GM19463 (cell line): ENCODE data around the gene PRDM16.

Experiments
- ATAC-seq: cut with Tn5 transposase; IDR thresholded peaks from one replicate; pipeline ENCODE4 v1.9.1; 2021; ENCODE audit warnings: mild to moderate bottlenecking, moderate library complexity; ENCODE audit not compliant: unreplicated experiment

Gene PRDM16

DNA sequence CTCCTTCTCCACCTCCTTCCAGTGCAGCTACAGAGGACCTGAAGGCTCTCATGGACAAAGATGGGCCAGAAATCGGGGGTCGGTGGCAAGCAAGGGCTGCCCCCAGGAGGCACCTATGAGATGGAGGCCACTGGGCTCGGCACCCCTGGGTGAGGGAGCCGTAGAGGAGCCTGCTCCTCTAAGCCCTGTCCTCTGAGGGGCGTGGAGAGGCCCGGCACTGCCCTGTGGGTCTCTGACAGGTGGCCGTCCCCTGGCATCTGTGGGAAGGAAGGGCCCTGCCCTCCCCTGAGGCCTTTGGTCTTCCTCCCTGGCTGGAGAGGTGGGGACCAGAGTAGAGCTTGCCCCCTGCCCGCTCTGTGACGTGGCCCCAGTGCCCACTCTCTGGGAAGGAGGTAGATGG lies 30.9 kb downstream of the PRDM16 start:
- ATAC-seq, result no peak

DNA sequence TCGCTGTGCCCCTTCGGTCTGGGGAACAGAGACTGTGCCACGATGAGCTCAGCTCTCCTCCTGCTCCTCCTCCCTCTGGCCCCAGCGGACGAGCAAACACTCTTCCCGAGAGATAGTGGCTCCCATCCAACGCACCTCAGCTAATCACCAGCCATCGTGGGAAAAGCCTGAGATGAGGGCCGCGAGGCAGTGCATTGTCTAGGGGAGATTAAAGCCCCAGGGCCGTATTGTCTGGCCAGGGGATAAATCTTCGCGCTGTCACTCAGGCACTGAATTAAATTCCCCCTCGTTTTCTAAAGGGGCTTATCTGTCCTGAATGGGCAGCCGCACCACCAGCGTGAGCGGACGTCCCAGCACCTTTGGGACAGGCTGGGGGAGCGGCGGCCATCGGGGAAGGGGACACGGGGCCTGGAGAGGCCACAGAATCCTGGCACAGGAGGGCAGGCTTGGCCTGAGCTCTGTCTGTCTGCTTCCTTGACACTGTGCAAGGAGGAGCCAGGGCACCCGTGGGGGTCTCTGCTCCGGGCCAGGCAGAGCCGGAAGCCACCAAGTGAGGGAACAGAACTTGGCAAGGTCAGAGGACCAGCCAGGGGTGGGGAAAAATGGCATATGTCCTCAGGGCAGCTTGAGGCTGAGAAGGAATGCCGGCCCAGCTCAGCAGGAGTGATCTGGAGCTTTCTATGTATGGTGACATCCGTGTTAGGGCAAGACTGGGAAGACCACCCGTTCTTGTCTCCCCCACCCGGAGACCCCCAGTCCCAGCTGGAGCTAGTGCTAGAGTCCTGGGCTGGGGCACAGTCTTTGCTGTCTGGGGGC lies 32.3 kb downstream of the PRDM16 start:
- no peak for ATAC-seq

DNA sequence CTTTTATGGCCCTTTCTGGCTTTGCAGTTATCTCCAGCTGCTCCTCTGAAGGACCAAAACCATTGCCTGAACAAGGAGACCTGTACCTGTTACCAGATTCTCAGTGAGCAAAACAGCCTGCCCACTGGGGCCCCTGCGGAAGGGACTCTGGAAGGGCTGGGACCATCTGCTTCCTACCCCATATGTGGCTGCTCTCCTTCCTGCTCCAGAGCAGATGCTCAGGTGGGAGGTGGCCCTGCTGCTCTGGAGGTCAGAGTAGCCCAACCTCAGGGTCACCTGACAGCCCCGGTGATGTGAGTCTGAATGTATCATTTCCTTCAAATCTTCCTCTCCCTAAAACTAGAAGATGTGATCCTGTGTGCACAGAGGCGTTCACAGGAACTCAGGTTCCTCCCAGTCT lies 33.6 kb downstream of the PRDM16 start:
- ATAC-seq, result no peak

DNA sequence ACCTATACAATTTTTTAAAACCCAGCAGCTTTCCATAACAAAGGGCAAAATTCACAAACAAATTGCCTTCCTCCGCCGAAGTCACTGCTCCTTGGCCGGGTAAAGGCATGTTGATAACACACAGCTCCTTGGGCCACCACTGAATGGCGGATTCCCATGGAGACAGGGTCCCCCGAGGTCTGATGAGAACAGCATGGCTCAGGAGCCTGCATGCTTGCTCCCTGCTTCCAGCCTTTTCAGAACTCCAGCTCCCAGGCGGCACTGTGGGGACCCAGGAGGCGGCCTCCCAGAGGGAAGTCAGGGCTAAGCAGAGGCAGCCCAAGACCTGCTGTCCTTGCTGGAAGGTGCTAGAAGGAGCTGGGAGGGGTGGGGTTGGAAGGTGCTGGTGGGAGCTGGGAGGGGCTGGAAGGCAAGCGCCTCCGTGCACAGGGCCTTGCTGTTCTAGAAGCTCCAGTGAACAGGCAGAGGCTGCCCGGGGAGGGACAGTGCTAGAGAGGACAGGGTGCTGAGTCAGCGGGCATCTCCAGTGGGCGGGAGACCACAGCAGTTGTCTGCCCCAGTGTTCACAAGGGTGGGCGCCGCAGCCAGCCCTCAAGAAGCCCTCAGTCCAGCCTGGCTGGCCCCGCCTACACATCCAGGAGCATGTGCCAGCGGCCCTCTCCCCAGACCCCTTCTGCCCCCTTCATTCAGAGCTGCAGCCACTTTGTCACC lies 35.1 kb downstream of the PRDM16 start:
- no peak for ATAC-seq

DNA sequence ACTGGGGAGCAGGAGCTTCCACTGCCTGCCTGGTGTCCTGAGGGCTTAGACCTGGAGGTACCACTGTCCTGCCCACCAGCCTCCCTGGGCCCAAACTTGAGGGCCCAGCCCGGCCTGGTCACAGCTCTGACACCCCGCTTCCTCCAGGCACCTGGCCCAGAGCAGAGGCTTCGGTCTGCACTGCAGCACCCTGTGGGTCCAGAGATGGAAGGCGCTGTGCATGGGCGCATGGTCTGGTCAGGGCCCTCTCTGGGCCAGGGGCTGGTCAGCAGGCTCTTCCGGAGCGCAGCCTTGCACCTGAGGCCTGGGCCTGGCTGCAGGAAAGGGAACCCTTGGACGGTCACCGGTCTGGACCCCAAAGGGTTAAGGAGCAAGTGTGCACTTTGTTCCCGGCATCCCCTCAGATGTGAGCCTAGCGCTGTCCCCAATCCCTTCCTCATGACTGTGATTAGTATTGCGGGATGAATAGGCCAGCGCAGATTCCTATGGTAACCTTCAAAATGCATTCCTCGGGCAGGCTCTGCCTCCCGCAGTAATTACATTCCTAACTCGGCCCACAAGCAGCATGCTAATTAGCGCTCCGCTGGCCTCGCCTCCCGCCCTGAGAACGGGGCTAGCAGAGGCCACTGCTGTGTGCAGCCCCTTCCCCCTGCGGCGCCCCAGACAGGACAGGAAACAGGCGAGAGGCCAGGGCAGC lies 36.3 kb downstream of the PRDM16 start:
- no peak for ATAC-seq

DNA sequence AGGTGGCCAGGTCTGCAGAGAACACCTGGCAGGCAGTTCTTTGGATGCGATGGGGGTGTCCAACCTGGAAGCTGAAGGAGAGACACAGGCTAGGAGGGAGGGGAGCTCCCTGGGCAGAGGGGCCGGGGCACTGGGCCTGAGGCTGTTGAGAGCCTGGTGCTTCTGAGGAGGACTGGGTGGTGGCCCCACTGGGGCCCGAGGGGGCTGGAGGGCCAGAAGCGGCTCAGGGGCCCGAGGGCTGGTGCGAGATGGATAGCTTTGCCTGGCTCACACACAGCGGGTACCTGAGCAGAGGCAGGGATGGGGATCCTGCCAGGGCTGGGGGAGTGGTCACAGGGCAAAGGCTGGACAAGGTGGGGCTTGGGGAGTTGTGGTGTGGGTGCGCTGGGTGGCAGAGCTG lies 37.2 kb downstream of the PRDM16 start:
- ATAC-seq, result no peak

DNA sequence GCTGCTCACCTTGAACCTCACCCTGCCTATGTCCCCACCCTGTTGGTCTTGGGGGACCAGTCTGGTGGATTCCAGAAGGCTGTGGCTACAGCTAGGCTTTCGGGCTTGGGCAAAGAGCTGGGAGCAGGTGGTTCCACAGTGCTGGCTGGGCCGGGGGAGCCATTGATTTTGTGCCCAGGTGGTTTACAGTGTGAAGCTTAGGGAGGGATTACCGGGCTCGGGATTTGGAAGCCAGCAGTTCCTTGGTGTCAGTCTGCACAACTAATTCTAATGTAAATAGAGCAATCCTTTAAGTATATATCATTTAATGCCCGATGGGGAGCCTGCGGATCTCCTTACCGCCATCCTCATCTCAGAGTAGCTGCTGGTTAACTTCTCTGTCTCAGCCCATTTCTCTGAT lies 38.2 kb downstream of the PRDM16 start:
- no peak for ATAC-seq

DNA sequence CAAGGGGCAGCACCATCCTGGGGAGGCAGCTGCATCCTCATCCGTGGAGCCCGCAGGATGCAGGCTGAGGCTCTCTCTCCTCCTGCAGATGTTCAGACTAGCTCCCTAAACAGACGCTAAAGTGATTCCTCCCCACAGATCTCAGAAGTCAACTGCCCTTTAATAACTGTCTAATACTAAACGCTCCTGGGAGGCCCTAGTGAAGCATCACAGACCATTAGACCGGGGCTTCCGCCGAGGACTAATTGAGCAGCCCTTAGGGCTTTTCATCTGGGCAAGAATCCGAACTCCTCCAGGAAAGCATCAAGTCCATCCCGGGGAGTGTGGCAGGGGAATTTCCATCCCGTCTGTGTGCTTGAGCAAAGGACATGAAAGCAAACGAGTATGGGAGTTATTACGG lies 40.4 kb downstream of the PRDM16 start:
- ATAC-seq, result no peak

DNA sequence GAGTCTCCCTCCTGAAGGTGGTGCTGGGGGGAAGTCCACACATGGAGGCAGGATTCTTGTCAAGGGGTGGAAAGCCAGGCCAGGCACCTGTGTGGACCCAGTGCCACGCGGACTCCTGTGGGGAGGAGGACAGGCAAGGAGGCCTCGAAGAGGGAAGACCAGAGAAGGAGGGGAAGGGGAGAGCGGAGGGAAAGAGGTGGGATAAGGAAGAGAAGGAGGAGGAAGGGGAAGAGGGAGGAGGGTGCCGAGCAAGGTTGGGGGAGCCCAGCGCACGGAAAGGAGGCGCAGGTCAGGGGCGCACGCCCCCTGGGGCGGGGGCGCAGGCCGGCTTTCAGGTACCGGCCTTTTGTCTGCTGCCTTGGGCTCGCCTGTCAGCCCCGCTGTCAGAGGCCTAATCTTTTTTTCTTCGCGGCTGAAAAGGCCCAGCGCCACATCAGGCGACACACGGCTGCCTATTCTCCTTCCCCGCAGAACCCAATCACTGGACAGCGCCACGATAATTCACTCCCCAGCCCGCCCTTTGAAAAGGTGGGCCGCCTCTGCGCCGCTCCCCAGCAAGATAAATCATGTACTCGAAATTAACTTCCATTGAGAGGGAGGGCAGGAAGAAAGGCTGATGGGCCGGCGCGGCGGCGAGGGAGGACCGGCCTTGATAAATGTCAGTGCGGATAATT lies 42.5 kb downstream of the PRDM16 start:
- ATAC-seq, result no peak

DNA sequence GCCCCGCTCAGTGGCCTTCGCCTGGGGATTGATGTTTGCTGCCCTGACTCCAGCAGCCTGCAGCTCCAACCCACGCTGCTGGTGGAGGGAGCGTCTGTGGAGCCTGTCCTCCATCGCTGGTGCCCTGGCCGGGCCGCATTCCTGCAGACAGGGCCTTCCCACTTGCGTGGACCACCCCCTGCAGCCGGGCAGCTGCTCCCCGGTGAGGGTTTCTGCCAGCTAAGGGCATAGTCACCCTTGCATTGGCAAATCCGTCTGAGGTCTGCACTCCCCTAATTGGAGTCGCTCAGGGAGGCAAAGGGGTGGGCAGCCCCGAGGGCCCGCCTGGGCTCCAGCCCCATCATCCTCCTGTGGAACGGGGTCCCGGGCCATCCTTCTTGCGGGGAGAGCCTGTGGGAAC lies 43.5 kb downstream of the PRDM16 start:
- ATAC-seq, result no peak

DNA sequence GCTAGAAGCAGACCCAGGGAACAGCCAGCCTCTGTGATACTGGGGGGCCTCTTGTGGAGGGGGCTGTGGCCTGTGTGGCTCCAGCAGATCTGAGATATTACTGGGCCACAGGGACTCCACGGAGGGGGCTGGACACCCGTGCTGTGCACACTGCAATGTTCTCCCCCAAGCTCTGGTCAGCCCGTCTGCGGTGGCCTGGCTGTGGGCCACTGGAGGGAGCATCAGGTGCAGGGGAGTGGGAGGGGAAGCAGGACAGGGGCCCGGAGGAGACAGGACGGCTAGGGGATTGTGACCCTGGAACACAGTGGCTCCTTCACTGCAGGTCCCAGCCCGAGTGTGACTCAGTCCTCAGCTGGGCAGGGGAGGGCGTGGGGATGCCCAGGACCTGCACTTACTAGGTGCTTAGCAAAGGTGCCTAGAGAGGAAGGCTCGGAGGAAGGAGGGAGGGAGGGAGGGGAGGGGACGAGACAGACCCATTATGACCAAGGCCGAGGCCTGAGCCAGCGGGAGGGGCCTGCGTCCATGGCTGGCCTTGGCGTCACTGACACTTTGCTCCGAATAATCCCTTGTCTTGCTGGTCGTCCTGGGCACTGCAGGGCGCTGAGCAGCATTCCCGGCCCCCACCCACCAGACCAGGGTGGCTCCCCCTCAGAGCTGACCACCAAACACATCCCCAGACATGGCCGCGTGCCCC lies 44.2 kb downstream of the PRDM16 start:
- ATAC-seq, result no peak

DNA sequence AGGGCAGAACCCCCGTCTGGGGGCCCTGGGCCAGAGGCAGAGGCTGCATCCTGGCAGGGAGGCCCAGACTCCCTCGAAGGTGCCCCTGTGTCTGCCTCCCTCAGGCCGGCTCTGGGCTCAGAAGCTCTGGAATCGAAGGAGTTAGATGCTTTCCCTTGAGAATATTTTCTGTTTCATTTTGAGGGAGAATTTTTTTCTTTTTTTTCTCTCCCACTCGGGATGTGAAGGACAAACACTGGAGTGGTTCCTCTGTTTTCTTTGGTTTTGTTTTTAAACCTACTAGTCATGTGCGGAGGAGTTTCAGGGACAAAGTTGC lies 44.7 kb downstream of the PRDM16 start:
- ATAC-seq, result no peak

DNA sequence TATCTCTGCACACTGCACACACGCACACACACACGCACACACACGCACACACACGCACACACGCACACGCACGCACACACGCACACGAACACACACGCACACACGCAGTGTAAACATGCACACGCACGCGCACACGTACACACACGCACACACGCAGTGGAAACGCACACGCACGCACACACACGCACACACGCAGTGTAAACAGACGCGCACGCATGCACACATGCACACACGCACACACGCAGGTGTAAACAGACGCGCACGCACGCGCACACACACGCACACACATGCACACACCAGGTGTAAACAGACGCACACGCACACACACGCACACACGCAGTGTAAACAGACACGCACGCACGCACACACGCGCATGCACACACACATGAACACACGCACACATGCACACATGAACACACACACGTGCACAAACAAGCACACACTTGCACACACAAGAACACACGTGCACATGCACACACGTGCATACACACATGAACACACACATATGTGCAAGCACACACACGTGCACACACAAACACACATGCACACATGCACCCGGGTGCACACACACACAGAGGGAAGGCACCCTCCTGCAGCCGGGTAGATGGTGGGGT lies 45.2 kb downstream of the PRDM16 start:
- ATAC-seq, result no peak

DNA sequence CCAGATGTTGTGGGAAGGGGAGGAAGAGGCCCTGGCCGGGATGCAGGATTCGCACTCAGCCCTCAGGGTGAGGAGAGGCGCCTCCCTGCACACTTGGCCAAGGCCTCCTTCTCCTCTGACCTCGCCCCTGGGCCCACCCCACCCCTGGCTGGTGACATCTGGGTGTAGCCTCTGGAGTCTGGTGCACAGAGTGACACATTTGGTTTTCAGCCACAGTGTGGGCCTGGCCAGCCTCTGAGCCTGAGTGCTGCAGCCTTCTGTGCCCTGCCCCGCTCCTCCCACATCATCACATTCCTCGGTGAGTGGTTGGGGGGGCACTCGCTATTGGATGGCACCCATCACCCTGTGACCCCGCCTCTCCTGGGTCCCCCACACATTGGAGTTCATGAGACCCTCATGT lies 45.8 kb downstream of the PRDM16 start:
- no peak for ATAC-seq

DNA sequence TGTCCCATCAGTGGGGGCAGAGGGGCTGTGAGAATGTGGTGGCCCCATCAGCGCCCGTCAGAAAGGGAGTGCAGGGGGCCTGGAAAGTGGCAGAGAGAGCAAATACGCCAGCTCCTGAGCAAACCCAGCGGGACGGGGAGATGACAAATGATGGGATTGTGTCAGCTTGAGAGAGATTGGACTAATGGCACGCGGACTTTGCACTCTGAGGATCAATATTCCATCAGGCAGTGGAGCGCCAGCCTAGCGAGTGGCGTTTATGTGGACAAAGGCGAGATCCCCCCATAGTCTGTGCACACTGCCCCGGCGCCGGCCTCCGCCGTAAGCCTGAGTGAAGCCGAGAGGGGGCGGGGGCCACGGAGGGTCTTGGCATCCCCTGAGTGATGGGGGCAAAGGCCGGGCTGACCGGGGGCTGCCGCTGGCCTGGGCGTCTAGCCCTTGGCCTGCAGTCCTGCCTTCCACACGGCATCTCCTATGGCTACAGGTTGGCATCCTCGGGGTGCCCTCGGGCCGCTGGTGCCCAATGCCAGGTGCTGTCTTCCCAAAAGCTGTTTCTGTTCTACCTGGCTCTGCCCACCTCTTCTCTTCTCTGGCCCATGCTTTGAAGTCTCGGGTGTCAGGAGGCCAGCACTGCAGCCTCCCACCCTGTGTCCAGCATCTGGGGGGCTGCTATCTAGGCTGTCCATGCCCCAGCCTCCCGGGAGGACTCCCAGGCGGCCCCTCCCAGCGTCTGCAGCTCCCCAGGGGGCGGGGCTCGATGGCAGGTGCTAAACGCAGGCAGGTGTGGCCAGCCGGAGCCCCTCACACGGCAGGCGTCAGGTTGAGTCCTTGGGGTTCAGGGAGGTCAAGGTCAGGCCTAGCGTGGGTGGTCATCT lies 46.5 kb downstream of the PRDM16 start:
- ATAC-seq, result no peak

DNA sequence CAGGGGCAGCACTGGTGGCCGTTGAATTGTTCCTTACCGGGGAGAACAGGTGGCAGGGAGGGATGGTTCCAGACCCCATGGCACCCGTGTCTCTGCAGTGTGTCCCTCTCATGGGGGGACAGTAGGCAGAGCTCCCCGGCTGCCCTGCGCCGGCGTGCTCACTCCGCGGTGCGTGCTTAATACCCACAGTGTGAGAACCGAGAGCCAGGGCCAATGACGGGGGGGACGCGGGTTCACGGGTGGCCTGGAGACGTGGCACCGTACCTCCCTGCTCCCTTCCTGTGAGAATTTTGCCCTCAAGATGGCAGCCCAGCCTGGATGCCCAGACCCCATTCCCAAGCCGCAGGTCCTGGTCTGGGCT lies 47.1 kb downstream of the PRDM16 start:
- no peak for ATAC-seq

DNA sequence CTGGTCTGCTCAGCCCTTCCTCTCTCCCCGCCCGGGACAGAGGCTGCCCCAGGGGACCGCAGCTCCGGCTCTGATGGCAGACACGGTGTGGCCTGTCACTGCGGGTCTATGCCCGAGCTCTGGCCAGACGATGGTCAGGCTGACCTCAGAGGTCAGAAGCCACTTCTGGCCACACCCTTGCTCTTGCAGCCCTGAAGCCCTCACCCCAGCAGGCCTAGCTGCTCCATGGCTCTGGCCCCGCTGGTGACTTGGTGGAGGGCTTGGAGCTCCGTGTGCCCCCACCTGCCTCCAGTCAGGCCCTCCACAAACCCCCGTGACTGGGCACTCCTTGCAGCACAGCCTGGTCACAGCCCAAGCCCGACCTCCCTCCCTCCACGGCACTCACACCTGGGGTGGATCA lies 47.6 kb downstream of the PRDM16 start:
- no peak for ATAC-seq

DNA sequence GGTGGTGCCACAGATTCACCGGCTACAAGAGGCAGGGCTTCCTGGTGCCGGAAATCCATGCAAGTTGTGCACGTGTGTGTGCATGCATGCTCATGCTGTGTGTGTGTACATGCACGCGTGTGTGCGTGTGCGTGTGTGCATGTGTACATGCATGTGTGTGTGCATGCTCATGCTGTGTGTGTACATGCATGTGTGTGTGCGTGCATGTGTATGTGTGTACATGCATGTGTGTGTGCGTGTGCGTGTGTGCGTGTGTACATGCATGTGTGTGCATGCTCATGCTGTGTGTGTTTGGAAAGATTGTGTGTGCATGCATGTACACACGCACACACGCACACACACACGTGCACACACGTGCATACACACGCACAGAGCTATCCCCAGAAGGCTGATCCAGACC lies 48.9 kb downstream of the PRDM16 start:
- no peak for ATAC-seq

DNA sequence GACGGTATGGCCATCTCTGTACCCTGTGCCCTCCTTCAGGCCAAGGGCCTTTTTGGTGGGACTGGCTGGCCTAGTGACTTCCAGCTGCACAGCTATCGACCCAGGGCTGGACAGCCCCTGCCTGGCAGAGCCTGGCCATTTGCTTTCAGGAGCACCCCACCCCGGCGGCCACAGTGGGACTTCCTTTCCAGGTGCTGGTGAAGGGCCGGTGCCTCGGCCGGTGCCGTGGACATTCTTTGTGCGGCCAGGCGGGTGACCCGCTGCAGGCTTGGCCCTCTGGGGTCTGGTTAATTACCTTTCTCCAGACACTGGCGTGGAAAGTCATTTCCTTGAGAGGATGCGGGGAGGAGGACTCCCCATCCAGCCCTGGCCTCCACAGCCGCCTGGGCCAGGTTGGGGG lies 50.1 kb downstream of the PRDM16 start:
- ATAC-seq, result no peak

DNA sequence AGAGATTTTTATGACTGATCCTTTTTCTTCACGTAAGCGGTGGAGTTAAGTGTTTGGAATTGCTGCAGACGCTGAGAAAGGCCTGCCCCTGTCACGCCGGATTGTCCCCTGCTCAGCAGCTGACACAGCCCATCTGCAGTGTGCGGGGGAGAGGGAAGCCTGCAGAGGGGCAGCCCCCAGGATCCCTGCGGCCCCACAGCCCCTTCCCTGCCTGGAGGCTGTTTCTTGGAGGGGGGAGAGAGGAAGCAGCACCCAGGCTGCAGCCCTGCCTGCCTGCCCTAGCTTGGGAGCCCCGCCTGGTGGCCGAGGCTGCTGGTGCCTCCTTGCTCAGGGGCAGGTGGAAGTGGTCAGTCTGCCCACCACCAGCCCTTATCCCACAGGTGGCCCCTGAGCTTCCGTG lies 50.7 kb downstream of the PRDM16 start:
- ATAC-seq, result no peak
